Ovary (tissue), 3 donors: ENCODE data around the gene CREG2.

Source experiments
- CTCF ChIP-seq, 3 donors: fragments of 450-650 bp in 2 of 3; fragments of 200-600 bp in 1 of 3; IDR thresholded peaks; one replicate each; pipeline versions ENCODE4 v1.5.1 to v1.8.0; 2016 to 2022; ENCODE audit warnings: antibody characterized with exemption in 3 of 3, mild to moderate bottlenecking in 1 of 3
- EP300 ChIP-seq: sonication (generic); formaldehyde crosslinking; IDR thresholded peaks from one replicate; pipeline ENCODE4 v1.6.1; 2017; ENCODE audit warnings: antibody characterized with exemption
- POLR2A ChIP-seq: fragments of 450-650 bp; IDR thresholded peaks from one replicate; pipeline ENCODE4 v1.6.1; 2017; ENCODE audit warnings: antibody characterized with exemption, mild to moderate bottlenecking, moderate library complexity
- donor health status: DM: no; HTN: no; CAD: no.

GRCh38 chr2:101395545-101396315 lies 8.4 kb upstream of the CREG2 start:
- TF ChIP-seq CTCF (IDR thresholded peaks at IDR 0.05) (no peak), POLR2A (no peak), EP300 (no peak)
